ENCODE data around the gene SNX13. TPM values are rescaled to one million over a fixed set of nuclear protein-coding genes. Genes with fewer than 3 reads are reported as not detected.

SNX13 gene
- total RNA-seq, 1 donor from 2014 or later, result 32.9 TPM

Other genes starting within 250 kb of the SNX13 start
- not detected in 2 replicates for gene PRPS1L1, start 87.4 kb upstream of the SNX13 start, total RNA-seq